Esophagus (tissue), 2 donors: ENCODE results near the gene IFT52. TPM values are rescaled to one million over a fixed set of nuclear protein-coding genes. Genes with fewer than 3 reads are reported as not detected.

Experiments used
- H3K27ac ChIP-seq, 2 donors: one replicate each; pipeline ENCODE4 v1.5.1; 2013; ENCODE audit warnings: low read depth in 2 of 2, mild to moderate bottlenecking in 2 of 2, inconsistent platforms in 1 of 2, low read length in 1 of 2, moderate library complexity in 1 of 2
- H3K27me3 ChIP-seq, 2 donors: one replicate each; pipeline ENCODE4 v1.6.1; 2013; ENCODE audit warnings: low read length in 2 of 2, control low read depth in 1 of 2, mild to moderate bottlenecking in 1 of 2; ENCODE audit not compliant: insufficient read depth in 2 of 2, control insufficient read depth in 1 of 2
- H3K36me3 ChIP-seq, 2 donors: one replicate each; pipeline ENCODE4 v1.6.1; 2013; ENCODE audit warnings: low read length in 1 of 2; ENCODE audit not compliant: control insufficient read depth in 2 of 2, insufficient read depth in 2 of 2
- H3K4me1 ChIP-seq, 2 donors: one replicate each; pipeline ENCODE4 v1.6.1; 2013; ENCODE audit warnings: low read length in 1 of 2; ENCODE audit not compliant: control insufficient read depth in 2 of 2, insufficient read depth in 2 of 2
- H3K4me3 ChIP-seq, 2 donors: one replicate each; pipeline ENCODE4 v1.5.1; 2013; ENCODE audit warnings: low read length in 2 of 2, mild to moderate bottlenecking in 2 of 2, low read depth in 1 of 2, moderate library complexity in 1 of 2
- H3K9me3 ChIP-seq, 2 donors: one replicate each; pipeline ENCODE4 v1.6.1; 2013; ENCODE audit warnings: mild to moderate bottlenecking in 2 of 2, low read depth in 1 of 2, low read length in 1 of 2, moderate library complexity in 1 of 2; ENCODE audit not compliant: control insufficient read depth in 2 of 2, insufficient read depth in 1 of 2
- WGBS, 2 donors: extraction: QIAGEN DNeasy Blood & Tissue Kit; methylation state at CpG; one replicate each; pipeline ENCODE4 v1.1.7; 2013; 5-methylcytosine and 5-hydroxymethylcytosine counted together
- polyA plus RNA-seq, 2 donors: library from polyadenylated mRNA; stranded (reverse); fragments of 200-250 nt; gene quantifications; one replicate each; pipeline ENCODE4 v1.2.3, GENCODE V29; 2013
- donor health status: healthy with polysubstance abuse.
- donor health status: Bipolar disorder and iron deficiency.

Gene IFT52
- polyA plus RNA-seq, 2 donors: 5.4 to 11.1 TPM

DNA sequence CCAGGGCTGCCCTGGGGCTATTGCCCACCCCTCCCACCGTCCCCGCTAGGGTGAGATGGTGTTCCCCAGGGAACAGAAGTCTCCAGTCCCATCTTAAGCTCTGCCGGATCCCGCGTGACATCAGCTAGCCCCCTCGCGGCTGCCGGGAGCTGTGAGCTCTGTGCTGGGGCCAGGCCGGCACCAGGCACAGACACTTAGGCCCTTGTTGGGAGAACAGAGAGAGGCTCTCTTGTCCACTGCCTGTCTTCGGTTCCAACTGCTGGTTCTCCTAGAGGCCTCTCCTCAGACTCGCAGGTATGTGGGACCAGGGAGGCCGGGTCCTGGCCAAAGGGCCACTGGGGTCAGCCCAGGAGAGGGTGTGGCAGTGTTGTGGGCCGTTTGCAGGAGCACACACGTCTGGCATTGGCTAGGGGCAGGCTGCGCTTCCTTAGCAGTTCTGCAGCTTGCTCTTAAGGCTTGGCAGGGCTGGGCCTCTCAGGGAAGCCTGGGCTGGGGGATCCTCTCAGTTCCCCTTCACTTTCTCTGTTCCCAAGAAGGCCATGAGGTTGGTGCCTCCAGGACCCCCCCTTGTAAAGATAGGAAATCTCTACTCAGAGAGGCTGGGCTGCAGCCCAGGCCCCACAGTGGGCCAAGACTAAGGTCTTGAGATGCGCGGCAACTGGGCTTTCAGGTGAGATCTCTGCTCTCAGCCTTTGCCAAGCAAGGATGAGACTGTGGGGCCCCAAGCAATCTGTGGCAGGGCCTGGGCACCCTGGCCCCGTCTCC is 25.6 kb upstream of the IFT52 start:
- H3K27me3 ChIP-seq: no peaks in the 10 kb centered on the region
- H3K9me3 ChIP-seq: no peaks in the 10 kb centered on the region
- no peaks in the 10 kb centered on the region for H3K36me3 ChIP-seq
- no peak overlapping the region for H3K4me3 ChIP-seq
- 77 to 81% methylated on average over 18 of the region's 18 CpGs for WGBS, 2 donors
- no peak overlapping the region for H3K27ac ChIP-seq
- no peaks in the 10 kb centered on the region for H3K4me1 ChIP-seq

DNA sequence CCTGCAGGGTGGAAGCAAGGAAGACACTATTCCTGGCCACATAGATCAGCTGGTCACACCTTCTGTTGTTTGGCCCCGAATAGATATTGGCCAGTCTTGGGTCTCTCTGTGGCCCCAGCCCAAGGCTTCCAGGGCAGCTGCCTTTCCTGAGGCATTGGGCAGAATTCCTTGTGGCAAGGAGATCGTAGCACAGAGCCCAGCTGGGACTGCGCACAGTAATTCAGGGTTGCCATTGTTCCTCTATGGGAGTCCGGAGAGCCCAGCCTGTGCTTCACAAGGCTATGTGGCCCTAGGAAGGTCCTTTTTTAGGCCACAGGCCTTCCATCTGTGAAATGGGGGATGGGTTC is 25.0 kb upstream of the IFT52 start:
- Histone ChIP-seq H3K36me3 (no peaks in the 10 kb centered on the region), H3K4me3 (no peak overlapping the region), H3K27ac (no peak overlapping the region), H3K4me1 (no peaks in the 10 kb centered on the region), H3K9me3 (no peaks in the 10 kb centered on the region), H3K27me3 (no peaks in the 10 kb centered on the region)
- WGBS, 2 donors: 75 to 92% methylated on average over 4 of the region's 4 CpGs

DNA sequence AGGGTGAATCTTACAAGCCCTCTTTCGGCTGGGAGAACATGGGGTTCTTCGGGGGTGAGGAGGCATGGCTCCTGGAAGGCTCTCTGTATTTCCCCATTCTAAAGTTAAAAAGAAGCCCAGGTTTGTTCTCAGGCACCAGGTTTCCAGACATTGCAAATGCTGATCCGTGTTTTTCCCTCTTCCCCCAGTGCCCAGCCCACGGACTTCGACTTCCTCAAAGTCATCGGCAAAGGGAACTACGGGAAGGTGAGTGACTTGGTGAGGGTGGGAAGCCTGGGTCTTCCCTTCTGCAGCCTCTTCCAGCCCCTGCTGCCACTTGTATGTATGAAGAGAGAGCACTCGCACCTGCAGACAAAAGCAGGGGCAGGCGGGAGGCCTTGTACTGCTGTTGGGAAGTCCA is 23.3 kb upstream of the IFT52 start:
- Histone ChIP-seq H3K9me3 (peaks cover 0 to 2% of the 10 kb centered on the region in 2 donors), H3K4me1 (no peaks in the 10 kb centered on the region), H3K27ac (no peak overlapping the region), H3K36me3 (no peaks in the 10 kb centered on the region), H3K4me3 (no peak overlapping the region), H3K27me3 (no peaks in the 10 kb centered on the region)
- WGBS, 2 donors: 89% methylated on average over 9 of the region's 9 CpGs

DNA sequence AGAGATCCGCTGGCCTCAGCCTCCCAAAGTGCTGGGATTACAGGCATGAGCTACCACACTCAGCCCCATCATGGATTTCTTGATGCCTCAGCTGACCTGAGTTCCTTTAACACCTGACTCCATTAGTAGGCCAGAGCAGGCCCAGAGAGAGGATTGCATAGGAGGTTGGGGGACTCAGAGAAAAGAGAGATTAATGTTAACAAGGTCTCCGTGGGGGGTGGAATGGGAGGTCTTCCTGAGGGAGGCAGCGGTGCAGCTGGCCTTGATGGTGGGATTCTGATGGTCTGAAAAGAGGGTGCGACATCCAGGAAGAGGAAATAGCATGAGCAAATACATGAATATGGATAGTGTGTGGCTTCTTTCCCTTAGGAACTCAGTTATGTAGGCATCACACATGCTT is 22.0 kb upstream of the IFT52 start:
- H3K4me1 ChIP-seq: no peaks in the 10 kb centered on the region
- no peak overlapping the region for H3K4me3 ChIP-seq
- peaks cover 0 to 2% of the 10 kb centered on the region in 2 donors for H3K9me3 ChIP-seq
- H3K27ac ChIP-seq: no peak overlapping the region
- WGBS, 2 donors: 84 to 90% methylated on average over 4 of the region's 4 CpGs
- no peaks in the 10 kb centered on the region for H3K27me3 ChIP-seq
- H3K36me3 ChIP-seq: no peaks in the 10 kb centered on the region

DNA sequence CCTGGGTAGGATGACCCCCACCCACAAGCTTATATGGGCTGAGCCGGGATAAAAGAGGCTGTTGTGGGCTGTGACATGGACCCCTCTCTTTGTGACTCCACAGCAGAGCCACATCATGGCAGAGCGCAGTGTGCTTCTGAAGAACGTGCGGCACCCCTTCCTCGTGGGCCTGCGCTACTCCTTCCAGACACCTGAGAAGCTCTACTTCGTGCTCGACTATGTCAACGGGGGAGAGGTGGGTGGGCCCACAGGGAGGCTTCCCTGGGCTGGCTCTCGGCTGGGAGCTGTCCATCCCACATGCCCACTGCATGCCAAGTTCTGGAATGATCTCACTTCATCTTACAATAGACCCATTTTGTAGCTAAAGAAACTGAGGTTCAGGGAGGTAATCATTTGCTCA is 21.5 kb upstream of the IFT52 start:
- Histone ChIP-seq H3K4me1 (no peaks in the 10 kb centered on the region), H3K4me3 (no peak overlapping the region), H3K36me3 (no peaks in the 10 kb centered on the region), H3K27ac (no peak overlapping the region), H3K9me3 (peaks cover 0 to 2% of the 10 kb centered on the region in 2 donors), H3K27me3 (no peaks in the 10 kb centered on the region)
- WGBS, 2 donors: 94% methylated on average over 10 of the region's 10 CpGs

DNA sequence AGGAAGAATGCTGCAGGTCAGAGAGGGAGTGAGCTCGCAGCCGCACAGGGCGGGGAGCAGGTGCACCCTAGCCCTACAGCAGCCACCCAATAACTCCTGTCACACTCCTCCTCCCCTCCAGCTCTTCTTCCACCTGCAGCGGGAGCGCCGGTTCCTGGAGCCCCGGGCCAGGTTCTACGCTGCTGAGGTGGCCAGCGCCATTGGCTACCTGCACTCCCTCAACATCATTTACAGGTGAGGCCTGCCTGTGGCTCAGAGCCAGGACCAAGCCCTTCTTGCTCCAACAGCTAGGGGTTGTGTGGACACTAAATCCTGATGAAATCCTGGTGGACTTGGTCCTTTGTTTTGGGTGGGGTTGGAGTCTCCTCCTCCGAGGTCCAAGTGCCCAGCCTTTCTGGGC is 20.2 kb upstream of the IFT52 start:
- Histone ChIP-seq H3K36me3 (no peaks in the 10 kb centered on the region), H3K4me3 (no peak overlapping the region), H3K9me3 (peaks cover 0 to 2% of the 10 kb centered on the region in 2 donors), H3K27ac (no peak overlapping the region), H3K27me3 (no peaks in the 10 kb centered on the region), H3K4me1 (no peaks in the 10 kb centered on the region)
- WGBS, 2 donors: 79 to 84% methylated on average over 9 to 10 of the region's 10 CpGs

DNA sequence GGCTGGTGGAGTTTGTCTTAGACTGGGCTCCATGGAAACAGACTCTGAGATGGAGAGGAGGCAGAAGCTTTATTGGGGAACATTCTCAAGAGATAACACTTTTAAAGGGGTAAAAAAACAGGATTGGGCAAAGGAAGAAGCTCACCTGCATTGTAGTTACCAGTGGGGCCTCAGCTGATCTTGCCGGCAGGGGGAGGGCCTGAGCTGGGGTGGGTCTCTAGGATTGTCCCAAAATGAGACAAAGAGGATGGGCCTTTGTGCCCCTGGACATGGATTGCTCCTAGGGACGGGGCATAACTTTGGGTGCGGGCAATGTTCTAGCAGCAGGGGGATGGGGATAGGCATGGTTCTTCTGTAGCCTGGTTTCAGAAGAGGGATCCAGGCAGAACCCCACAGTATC is 19.4 kb upstream of the IFT52 start:
- peaks cover 0 to 2% of the 10 kb centered on the region in 2 donors for H3K9me3 ChIP-seq
- H3K27me3 ChIP-seq: no peaks in the 10 kb centered on the region
- H3K4me3 ChIP-seq: no peak overlapping the region
- no peaks in the 10 kb centered on the region for H3K36me3 ChIP-seq
- no peaks in the 10 kb centered on the region for H3K4me1 ChIP-seq
- H3K27ac ChIP-seq: no peak overlapping the region
- WGBS, 2 donors: 92% methylated on average over 3 of the region's 3 CpGs

DNA sequence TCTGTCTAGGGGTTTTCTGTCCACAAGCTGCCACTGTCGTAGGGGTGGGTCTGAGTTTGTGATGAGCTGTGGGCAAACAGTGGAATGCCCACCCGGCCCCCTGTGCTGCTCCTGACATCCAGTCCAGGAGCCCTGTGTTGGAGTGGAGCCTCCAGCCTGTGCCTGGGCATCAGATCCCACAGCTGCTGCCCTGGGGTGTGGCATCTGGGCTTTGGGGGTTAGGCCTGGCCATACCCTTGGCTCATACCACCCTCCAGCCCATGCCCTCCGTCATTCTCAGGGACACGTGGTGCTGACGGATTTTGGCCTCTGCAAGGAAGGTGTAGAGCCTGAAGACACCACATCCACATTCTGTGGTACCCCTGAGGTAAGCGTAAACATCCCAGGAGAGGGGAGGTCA is 19.0 kb upstream of the IFT52 start:
- Histone ChIP-seq H3K4me3 (no peak overlapping the region), H3K4me1 (no peaks in the 10 kb centered on the region), H3K27me3 (no peaks in the 10 kb centered on the region), H3K27ac (no peak overlapping the region), H3K9me3 (peaks cover 0 to 2% of the 10 kb centered on the region in 2 donors), H3K36me3 (no peaks in the 10 kb centered on the region)
- 82 to 91% methylated on average over 6 of the region's 6 CpGs for WGBS, 2 donors

DNA sequence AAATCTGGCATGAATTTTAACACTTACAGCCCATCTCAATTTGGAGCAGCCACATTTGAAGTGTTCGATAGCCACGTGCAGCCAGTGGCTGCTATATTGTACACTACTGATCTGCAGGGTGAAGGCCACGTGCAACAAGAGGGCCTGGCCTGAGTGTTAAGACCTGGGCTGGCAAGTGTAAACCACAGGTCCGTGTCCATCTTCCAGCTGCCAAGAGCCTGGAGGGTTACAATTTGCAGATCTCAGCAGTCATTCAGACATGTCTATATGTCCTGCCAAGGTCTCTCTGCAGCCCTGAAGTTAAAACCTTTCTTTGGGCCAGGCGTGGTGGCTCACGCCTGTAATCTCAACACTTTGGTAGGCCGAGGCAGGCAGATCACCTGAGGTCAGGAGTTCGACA is 17.8 kb upstream of the IFT52 start:
- Histone ChIP-seq H3K27ac (no peak overlapping the region), H3K4me3 (no peak overlapping the region), H3K36me3 (no peaks in the 10 kb centered on the region), H3K4me1 (no peaks in the 10 kb centered on the region), H3K27me3 (no peaks in the 10 kb centered on the region), H3K9me3 (peaks cover 0 to 2% of the 10 kb centered on the region in 2 donors)
- WGBS, 2 donors: 77 to 86% methylated on average over 8 of the region's 8 CpGs

DNA sequence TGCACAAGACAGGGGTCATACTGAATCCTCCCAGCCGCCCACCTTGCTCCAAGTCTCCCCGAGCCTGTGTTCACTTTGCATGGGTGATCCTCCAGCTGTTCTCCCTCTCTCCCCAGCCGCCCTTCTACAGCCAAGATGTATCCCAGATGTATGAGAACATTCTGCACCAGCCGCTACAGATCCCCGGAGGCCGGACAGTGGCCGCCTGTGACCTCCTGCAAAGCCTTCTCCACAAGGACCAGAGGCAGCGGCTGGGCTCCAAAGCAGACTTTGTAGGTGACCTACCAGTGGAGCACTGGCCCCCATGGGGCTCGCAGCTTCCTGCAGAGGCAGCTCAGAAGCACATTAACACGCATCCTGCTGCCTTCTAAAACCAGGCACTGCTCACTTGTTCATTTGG is 14.6 kb upstream of the IFT52 start:
- no peaks in the 10 kb centered on the region for H3K27me3 ChIP-seq
- H3K4me1 ChIP-seq: no peaks in the 10 kb centered on the region
- no peak overlapping the region for H3K27ac ChIP-seq
- WGBS, 2 donors: 82 to 83% methylated on average over 10 of the region's 10 CpGs
- no peaks in the 10 kb centered on the region for H3K36me3 ChIP-seq
- peaks cover 0 to 2% of the 10 kb centered on the region in 2 donors for H3K9me3 ChIP-seq
- H3K4me3 ChIP-seq: no peak overlapping the region
